HG02642 (cell line): ENCODE results near the gene CD164L2.

Experiments used
- ATAC-seq: cut with Tn5 transposase; IDR thresholded peaks from one replicate; pipeline ENCODE4 v1.9.1; 2021; ENCODE audit warnings: mild to moderate bottlenecking; ENCODE audit not compliant: unreplicated experiment, poor library complexity

Gene CD164L2

GRCh38 chr1:27331922-27332321, 51.2 kb downstream of the CD164L2 start:
- no peak for ATAC-seq

- ATAC-seq, result no peak
Measured at GRCh38 chr1:27331426-27331825, 51.7 kb downstream of the CD164L2 start.

- no peak for ATAC-seq
Measured at GRCh38 chr1:27330786-27331185, 52.3 kb downstream of the CD164L2 start.
